HepG2 (cell line): Measurements from ENCODE around the gene TBC1D4. TPM values are rescaled to one million over a fixed set of nuclear protein-coding genes. Genes with fewer than 3 reads are reported as not detected.

Source experiments
- CBX5 ChIP-seq: sonication (generic); formaldehyde crosslinking; IDR thresholded peaks from 2 replicates; pipeline ENCODE4 v1.4.0; 2020; ENCODE audit warnings: missing genetic modification reagents, borderline replicate concordance
- DPF2 ChIP-seq: sonication (generic); formaldehyde crosslinking; IDR thresholded peaks from 2 replicates; pipeline ENCODE4 v1.4.0; 2020; ENCODE audit warnings: mild to moderate bottlenecking, low read depth, missing genetic modification reagents, borderline replicate concordance
- KLF16 ChIP-seq, 2 experiments: sonication (generic) in 1 of 2; formaldehyde crosslinking in 1 of 2; IDR thresholded peaks; 2 replicates each; pipeline versions ENCODE4 v1.6.1 to v1.8.0; 2016 to 2023; ENCODE audit warnings: missing genetic modification reagents in 2 of 2, missing compliant biosample characterization in 1 of 2
- NFYC ChIP-seq: IDR thresholded peaks from 2 replicates; pipeline ENCODE4 v1.6.1; 2016; ENCODE audit warnings: missing genetic modification reagents, missing compliant biosample characterization
- PRMT3 ChIP-seq: sonication (generic); formaldehyde crosslinking; IDR thresholded peaks from 2 replicates; pipeline ENCODE4 v1.8.1; 2022; ENCODE audit warnings: low read depth, mild to moderate bottlenecking, moderate library complexity, missing genetic modification reagents, borderline replicate concordance
- PRPF4 ChIP-seq: fragments of 200-400 bp; formaldehyde crosslinking; IDR thresholded peaks from 2 replicates; pipeline ENCODE4 v1.6.1; 2016; ENCODE audit warnings: low read length, low read depth; ENCODE audit not compliant: poor library complexity, severe bottlenecking
- RAD21 ChIP-seq: fragments of 450-650 bp; formaldehyde crosslinking; IDR thresholded peaks from 2 replicates; pipeline ENCODE4 v1.5.0; 2020; ENCODE audit warnings: mild to moderate bottlenecking
- RFX3 ChIP-seq: IDR thresholded peaks from 2 replicates; pipeline ENCODE4 v1.6.1; 2016; ENCODE audit warnings: missing biosample characterization, missing genetic modification reagents
- SP4 ChIP-seq: sonication (generic); formaldehyde crosslinking; IDR thresholded peaks from 2 replicates; pipeline ENCODE4 v1.8.1; 2023; ENCODE audit warnings: mild to moderate bottlenecking, missing genetic modification reagents
- ZNF296 ChIP-seq: sonication (generic); formaldehyde crosslinking; conservative IDR thresholded peaks from 2 replicates; pipeline ENCODE4 v1.5.0; 2020; ENCODE audit warnings: mild to moderate bottlenecking, missing genetic modification reagents
- ZNF749 ChIP-seq: sonication (generic); formaldehyde crosslinking; IDR thresholded peaks from 2 replicates; pipeline ENCODE4 v1.8.0; 2022; ENCODE audit warnings: mild to moderate bottlenecking, missing genetic modification reagents, moderate library complexity, borderline replicate concordance
- polyA plus RNA-seq, 8 experiments: library from polyadenylated mRNA; depleted of rRNA in 3 of 8; stranded (reverse) in 7 of 8; unstranded in 1 of 8; fragments of >200 nt; fragmentation: Illumina TruSeq in 4 of 8; extraction: Trizol in 4 of 8; gene quantifications; 2 replicates each; pipeline versions ENCODE4 v1.2.1 to v1.2.3, GENCODE V29; 2011 to 2016; ENCODE audit warnings: low read depth in 4 of 8, missing spikeins in 1 of 8, mixed read lengths in 1 of 8; ENCODE audit not compliant: insufficient read depth in 1 of 8
- total RNA-seq, 5 experiments: library from RNA; depleted of rRNA; stranded (reverse); fragments of >200 nt; fragmentation: Illumina TruSeq; extraction: Trizol; gene quantifications; 2 replicates each; pipeline ENCODE4 v1.2.3, GENCODE V29; 2016; ENCODE audit warnings: low read depth in 1 of 5
- TF ChIP-seq, protein P1 (sequence below): sonication (generic); formaldehyde crosslinking; IDR thresholded peaks from 2 replicates; pipeline ENCODE4 v1.5.1; 2020; ENCODE audit warnings: mild to moderate bottlenecking, missing genetic modification reagents, moderate library complexity
- TF ChIP-seq, protein P2 (sequence below): sonication (generic); formaldehyde crosslinking; IDR thresholded peaks from 2 replicates; pipeline ENCODE4 v1.4.0; 2020; ENCODE audit warnings: low read depth, missing genetic modification reagents
- TF ChIP-seq, protein P3 (sequence below): sonication (generic); formaldehyde crosslinking; IDR thresholded peaks from 2 replicates; pipeline ENCODE4 v1.4.0; 2020; ENCODE audit warnings: mild to moderate bottlenecking, missing genetic modification reagents
- TF ChIP-seq, protein P4 (sequence below): sonication (generic); formaldehyde crosslinking; IDR thresholded peaks from 2 replicates; pipeline ENCODE4 v1.4.0; 2020; ENCODE audit warnings: missing genetic modification reagents, borderline replicate concordance

Gene TBC1D4
- total and polyA plus RNA-seq, 2 of the 13 experiments (the other 11 are each of a cell fraction or from before 2014, with no cell fraction given) = 35.9 to 64.4 TPM

DNA sequence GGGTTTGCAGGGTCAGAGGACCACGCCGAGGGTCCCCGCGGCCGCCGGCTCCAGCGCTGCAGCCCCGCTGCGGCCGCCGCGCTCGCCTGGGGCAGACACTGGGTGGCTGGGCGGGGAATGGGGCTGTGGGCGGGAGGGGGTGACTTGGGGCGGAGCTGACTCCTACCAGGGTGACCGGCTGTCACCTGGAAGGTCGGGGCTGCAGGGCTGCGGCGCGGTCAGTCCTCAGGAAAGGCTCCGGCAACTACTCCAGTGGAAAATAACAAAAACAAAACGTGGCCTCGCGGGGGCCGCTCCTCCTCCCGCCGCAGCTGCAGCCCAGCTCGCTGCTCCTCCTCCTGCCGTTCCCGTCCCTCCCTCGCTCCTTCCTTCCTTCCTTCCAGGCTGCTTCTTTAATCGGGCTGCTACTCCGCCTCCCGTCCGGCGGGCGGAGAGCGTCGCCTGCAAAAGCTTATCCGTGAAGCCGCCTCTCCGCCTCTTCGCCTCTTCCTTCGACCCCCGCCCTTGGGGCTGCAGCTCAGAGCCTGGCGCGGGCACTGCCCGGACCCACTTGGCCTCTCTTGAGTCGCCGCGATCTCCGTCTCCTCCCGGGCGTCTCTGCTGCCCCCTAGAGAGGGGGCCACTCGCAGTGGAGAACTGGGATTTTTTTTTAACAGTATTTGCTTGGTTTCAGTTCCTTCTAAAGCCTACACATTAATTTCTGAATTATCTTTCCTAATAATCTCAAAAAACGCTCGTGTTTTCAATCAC is at the start of gene TBC1D4 (continued):
- TF ChIP-seq ZNF749 (CRISPR knock-in tag) (no peak), ZNF296 (peak; percentile 57; the same call in 1 of the 2 replicates), NFYC (CRISPR knock-in tag) (peak; percentile 17; the same call in 1 of the 2 replicates), KLF16 (CRISPR knock-in tag; IDR thresholded peaks at IDR 0.05) (no peak), DPF2 (CRISPR knock-in tag) (no peak), CBX5 (CRISPR knock-in tag) (0 out of 2 replicates have a peak, but pooled peaks have one; percentile 75), SP4 (CRISPR knock-in tag) (peak; percentile 69; the same call in 1 of the 2 replicates), RAD21 (CRISPR knock-in tag) (peak; percentile 85), PRPF4 (peak; percentile 35), RFX3 (CRISPR knock-in tag) (no peak), PRMT3 (CRISPR knock-in tag) (0 out of 2 replicates have a peak, but pooled peaks have one; percentile 39)
- TF ChIP-seq, protein P1, sequence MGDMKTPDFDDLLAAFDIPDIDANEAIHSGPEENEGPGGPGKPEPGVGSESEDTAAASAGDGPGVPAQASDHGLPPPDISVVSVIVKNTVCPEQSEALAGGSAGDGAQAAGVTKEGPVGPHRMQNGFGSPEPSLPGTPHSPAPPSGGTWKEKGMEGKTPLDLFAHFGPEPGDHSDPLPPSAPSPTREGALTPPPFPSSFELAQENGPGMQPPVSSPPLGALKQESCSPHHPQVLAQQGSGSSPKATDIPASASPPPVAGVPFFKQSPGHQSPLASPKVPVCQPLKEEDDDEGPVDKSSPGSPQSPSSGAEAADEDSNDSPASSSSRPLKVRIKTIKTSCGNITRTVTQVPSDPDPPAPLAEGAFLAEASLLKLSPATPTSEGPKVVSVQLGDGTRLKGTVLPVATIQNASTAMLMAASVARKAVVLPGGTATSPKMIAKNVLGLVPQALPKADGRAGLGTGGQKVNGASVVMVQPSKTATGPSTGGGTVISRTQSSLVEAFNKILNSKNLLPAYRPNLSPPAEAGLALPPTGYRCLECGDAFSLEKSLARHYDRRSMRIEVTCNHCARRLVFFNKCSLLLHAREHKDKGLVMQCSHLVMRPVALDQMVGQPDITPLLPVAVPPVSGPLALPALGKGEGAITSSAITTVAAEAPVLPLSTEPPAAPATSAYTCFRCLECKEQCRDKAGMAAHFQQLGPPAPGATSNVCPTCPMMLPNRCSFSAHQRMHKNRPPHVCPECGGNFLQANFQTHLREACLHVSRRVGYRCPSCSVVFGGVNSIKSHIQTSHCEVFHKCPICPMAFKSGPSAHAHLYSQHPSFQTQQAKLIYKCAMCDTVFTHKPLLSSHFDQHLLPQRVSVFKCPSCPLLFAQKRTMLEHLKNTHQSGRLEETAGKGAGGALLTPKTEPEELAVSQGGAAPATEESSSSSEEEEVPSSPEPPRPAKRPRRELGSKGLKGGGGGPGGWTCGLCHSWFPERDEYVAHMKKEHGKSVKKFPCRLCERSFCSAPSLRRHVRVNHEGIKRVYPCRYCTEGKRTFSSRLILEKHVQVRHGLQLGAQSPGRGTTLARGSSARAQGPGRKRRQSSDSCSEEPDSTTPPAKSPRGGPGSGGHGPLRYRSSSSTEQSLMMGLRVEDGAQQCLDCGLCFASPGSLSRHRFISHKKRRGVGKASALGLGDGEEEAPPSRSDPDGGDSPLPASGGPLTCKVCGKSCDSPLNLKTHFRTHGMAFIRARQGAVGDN (CRISPR knock-in tag) = peak; percentile 79
- TF ChIP-seq, protein P2, sequence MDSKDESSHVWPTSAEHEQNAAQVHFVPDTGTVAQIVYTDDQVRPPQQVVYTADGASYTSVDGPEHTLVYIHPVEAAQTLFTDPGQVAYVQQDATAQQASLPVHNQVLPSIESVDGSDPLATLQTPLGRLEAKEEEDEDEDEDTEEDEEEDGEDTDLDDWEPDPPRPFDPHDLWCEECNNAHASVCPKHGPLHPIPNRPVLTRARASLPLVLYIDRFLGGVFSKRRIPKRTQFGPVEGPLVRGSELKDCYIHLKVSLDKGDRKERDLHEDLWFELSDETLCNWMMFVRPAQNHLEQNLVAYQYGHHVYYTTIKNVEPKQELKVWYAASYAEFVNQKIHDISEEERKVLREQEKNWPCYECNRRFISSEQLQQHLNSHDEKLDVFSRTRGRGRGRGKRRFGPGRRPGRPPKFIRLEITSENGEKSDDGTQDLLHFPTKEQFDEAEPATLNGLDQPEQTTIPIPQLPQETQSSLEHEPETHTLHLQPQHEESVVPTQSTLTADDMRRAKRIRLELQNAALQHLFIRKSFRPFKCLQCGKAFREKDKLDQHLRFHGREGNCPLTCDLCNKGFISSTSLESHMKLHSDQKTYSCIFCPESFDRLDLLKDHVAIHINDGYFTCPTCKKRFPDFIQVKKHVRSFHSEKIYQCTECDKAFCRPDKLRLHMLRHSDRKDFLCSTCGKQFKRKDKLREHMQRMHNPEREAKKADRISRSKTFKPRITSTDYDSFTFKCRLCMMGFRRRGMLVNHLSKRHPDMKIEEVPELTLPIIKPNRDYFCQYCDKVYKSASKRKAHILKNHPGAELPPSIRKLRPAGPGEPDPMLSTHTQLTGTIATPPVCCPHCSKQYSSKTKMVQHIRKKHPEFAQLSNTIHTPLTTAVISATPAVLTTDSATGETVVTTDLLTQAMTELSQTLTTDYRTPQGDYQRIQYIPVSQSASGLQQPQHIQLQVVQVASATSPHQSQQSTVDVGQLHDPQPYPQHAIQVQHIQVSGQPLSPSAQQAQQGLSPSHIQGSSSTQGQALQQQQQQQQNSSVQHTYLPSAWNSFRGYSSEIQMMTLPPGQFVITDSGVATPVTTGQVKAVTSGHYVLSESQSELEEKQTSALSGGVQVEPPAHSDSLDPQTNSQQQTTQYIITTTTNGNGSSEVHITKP = peak; percentile 90
- TF ChIP-seq, protein P3, sequence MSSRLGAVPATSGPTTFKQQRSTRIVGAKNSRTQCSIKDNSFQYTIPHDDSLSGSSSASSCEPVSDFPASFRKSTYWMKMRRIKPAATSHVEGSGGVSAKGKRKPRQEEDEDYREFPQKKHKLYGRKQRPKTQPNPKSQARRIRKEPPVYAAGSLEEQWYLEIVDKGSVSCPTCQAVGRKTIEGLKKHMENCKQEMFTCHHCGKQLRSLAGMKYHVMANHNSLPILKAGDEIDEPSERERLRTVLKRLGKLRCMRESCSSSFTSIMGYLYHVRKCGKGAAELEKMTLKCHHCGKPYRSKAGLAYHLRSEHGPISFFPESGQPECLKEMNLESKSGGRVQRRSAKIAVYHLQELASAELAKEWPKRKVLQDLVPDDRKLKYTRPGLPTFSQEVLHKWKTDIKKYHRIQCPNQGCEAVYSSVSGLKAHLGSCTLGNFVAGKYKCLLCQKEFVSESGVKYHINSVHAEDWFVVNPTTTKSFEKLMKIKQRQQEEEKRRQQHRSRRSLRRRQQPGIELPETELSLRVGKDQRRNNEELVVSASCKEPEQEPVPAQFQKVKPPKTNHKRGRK (CRISPR knock-in tag) = no peak
- TF ChIP-seq, protein P4, sequence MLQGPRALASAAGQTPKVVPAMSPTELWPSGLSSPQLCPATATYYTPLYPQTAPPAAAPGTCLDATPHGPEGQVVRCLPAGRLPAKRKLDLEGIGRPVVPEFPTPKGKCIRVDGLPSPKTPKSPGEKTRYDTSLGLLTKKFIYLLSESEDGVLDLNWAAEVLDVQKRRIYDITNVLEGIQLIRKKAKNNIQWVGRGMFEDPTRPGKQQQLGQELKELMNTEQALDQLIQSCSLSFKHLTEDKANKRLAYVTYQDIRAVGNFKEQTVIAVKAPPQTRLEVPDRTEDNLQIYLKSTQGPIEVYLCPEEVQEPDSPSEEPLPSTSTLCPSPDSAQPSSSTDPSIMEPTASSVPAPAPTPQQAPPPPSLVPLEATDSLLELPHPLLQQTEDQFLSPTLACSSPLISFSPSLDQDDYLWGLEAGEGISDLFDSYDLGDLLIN (CRISPR knock-in tag) = no peak
